ENCODE results near the gene CCDC33. TPM values are rescaled to one million over a fixed set of nuclear protein-coding genes. Genes with fewer than 3 reads are reported as not detected.

Gene CCDC33
- total RNA-seq, 1 experiment from 2014 or later: 0.15 TPM

- no TSS peak for BruUV-seq (replicated peaks)
- no peak for TF ChIP-seq CEBPB (IDR thresholded peaks at IDR 0.05; ENCODE audit: low read depth)
- TF ChIP-seq ATF3 (IDR thresholded peaks at IDR 0.05): no peak
- no peak for TF ChIP-seq EZH2 (IDR thresholded peaks at IDR 0.05)
- no peak for TF ChIP-seq ZNF274 (IDR thresholded peaks at IDR 0.05; ENCODE audit: low read depth, low read length)
- TF ChIP-seq SRF (IDR thresholded peaks at IDR 0.05; ENCODE audit: low read depth): no peak
- no peak for TF ChIP-seq CBX3 (IDR thresholded peaks at IDR 0.05; ENCODE audit: low read depth)
- no peak for TF ChIP-seq RAD21 (IDR thresholded peaks at IDR 0.05; ENCODE audit: low read depth)
- no peak for TF ChIP-seq POLR2A (IDR thresholded peaks at IDR 0.05; ENCODE audit: borderline replicate concordance, extremely low read depth, insufficient read depth, insufficient read length)
- no peak for TF ChIP-seq POLR2AphosphoS5 (IDR thresholded peaks at IDR 0.05; ENCODE audit: low read depth, low read length)
- TF ChIP-seq TCF7L2 (IDR thresholded peaks at IDR 0.05; ENCODE audit: borderline replicate concordance, extremely low read depth, insufficient read depth, insufficient read length): no peak
- TF ChIP-seq ELF1 (IDR thresholded peaks at IDR 0.05; ENCODE audit: borderline replicate concordance, low read depth): no peak
- no peak for TF ChIP-seq MAX (IDR thresholded peaks at IDR 0.05)
- no peak for TF ChIP-seq CTCF (IDR thresholded peaks at IDR 0.05 in 2 of 3, conservative IDR thresholded peaks at IDR 0.05 in 1 of 3; ENCODE audit: borderline replicate concordance in 1 of 3, insufficient read depth in 1 of 3, low read depth in 2 of 3, low read length in 2 of 3)
- no peak for TF ChIP-seq SP1 (IDR thresholded peaks at IDR 0.05; ENCODE audit: low read depth)
- Histone ChIP-seq H3K4me1 (ENCODE audit: control insufficient read depth in 1 of 2, insufficient read depth in 2 of 2, low read length in 2 of 2) (peaks cover 6 to 15% of the 10 kb centered on the region in 2 experiments; a peak in 3 of 4 replicates), H3K9me3 (ENCODE audit: control insufficient read depth in 1 of 2, insufficient read depth in 1 of 2, low read depth in 1 of 2, low read length in 2 of 2) (no peaks in the 10 kb centered on the region), H3K9ac (ENCODE audit: low read length) (no peak overlapping the region), H3K79me2 (ENCODE audit: insufficient read depth, low read length) (no peaks in the 10 kb centered on the region), H4K20me1 (ENCODE audit: insufficient read depth) (no peaks in the 10 kb centered on the region), H3K4me2 (ENCODE audit: low read length) (no peak overlapping the region), H3K4me3 (replicated peaks in 1 of 2; ENCODE audit: low read depth in 1 of 2, low read length in 2 of 2) (no peak overlapping the region), H2AFZ (ENCODE audit: low read depth, low read length, poor library complexity, severe bottlenecking) (no peak overlapping the region), H3K27me3 (ENCODE audit: insufficient read depth, low read length) (peaks cover 12% of the 10 kb centered on the region; the same call in 1 of the 2 replicates), H3K9me2 (ENCODE audit: insufficient read depth) (no peaks in the 10 kb centered on the region), H3K27ac (ENCODE audit: low read depth, low read length) (no peak overlapping the region), H3K36me3 (ENCODE audit: control insufficient read depth in 1 of 2, insufficient read depth in 2 of 2, low read length in 2 of 2) (no peaks in the 10 kb centered on the region)
- POLR2A ChIA-PET: no interaction called here
- DNase-seq (ENCODE audit: low read depth, low spot score) (no peak), ATAC-seq (no peak)
- RAD21 ChIA-PET (ENCODE audit: low non-redundant PET in 1 of 2, low total read pairs in 2 of 2, uncharacterized antibody in 2 of 2, unreplicated experiment in 2 of 2): no interaction called here
- intact Hi-C loops (cut with micrococcal nuclease): no loop called here
- CTCF ChIA-PET: no interaction called here
Measured at GRCh38 chr15:74208496-74208895, 27.6 kb upstream of the CCDC33 start.

All from HCT116 (cell line).